Aorta (tissue), 5 donors: Measurements from ENCODE around the gene PRR5L. TPM values are rescaled to one million over a fixed set of nuclear protein-coding genes. Genes with fewer than 3 reads are reported as not detected.

Source experiments
- ATAC-seq: fragments of 200-7000 bp; cut with Tn5 transposase; one replicate; pipeline ENCODE4 v1.9.1; 2022; ENCODE audit warnings: moderate library complexity; ENCODE audit not compliant: low FRiP score
- DNase-seq, 2 donors: peaks; one replicate each; pipeline ENCODE4 v3.0.0-alpha.2; 2020
- H3K27ac ChIP-seq, 2 donors: one replicate each; pipeline ENCODE4 v1.5.1; 2013; ENCODE audit warnings: low read length in 2 of 2, mild to moderate bottlenecking in 2 of 2, moderate library complexity in 2 of 2, control low read depth in 1 of 2, inconsistent platforms in 1 of 2, low read depth in 1 of 2
- H3K27me3 ChIP-seq, 2 donors: one replicate each; pipeline ENCODE4 v1.6.1; 2013; ENCODE audit warnings: control low read depth in 1 of 2, low read length in 1 of 2, mild to moderate bottlenecking in 1 of 2, moderate library complexity in 1 of 2; ENCODE audit not compliant: insufficient read depth in 2 of 2, control insufficient read depth in 1 of 2
- H3K36me3 ChIP-seq, 2 donors: one replicate each; pipeline ENCODE4 v1.6.1; 2013; ENCODE audit warnings: control low read depth in 1 of 2, low read length in 1 of 2, mild to moderate bottlenecking in 1 of 2; ENCODE audit not compliant: insufficient read depth in 2 of 2, control insufficient read depth in 1 of 2
- H3K4me1 ChIP-seq, 2 donors: one replicate each; pipeline ENCODE4 v1.6.1; 2013; ENCODE audit warnings: low read length in 2 of 2, control low read depth in 1 of 2, mild to moderate bottlenecking in 1 of 2, moderate library complexity in 1 of 2; ENCODE audit not compliant: insufficient read depth in 2 of 2, control insufficient read depth in 1 of 2
- H3K4me3 ChIP-seq, 2 donors: one replicate each; pipeline ENCODE4 v1.5.1; 2013; ENCODE audit warnings: low read length in 2 of 2, control low read depth in 1 of 2, mild to moderate bottlenecking in 1 of 2
- H3K9me3 ChIP-seq: one replicate; pipeline ENCODE4 v1.6.1; 2013; ENCODE audit warnings: mild to moderate bottlenecking, low read length; ENCODE audit not compliant: control insufficient read depth
- WGBS, 2 donors: extraction: QIAGEN DNeasy Blood & Tissue Kit; methylation state at CpG; one replicate each; pipeline ENCODE4 v1.1.7; 2013; 5-methylcytosine and 5-hydroxymethylcytosine counted together
- intact Hi-C, 2 donors: fragments of 100-400 bp; cut with DNase I; formaldehyde crosslinking; loops; one replicate each; pipeline versions ENCODE4 v1.14.2 to v1.15.0; 2022
- polyA plus RNA-seq, 2 donors: library from polyadenylated mRNA; stranded (reverse); fragments of 200-250 nt; gene quantifications; one replicate each; pipeline ENCODE4 v1.2.3, GENCODE V29; 2013
- total RNA-seq, 2 donors: library from RNA; stranded (reverse); fragmentation: NEBNext Ultra II Directional; extraction: Animal tissue kit (Norgen Biotek cat#: 25700); gene quantifications; one replicate each; pipeline ENCODE4 v1.2.1, GENCODE V29; 2021
- donor health status: healthy with polysubstance abuse.
- donor health status: Bipolar disorder and iron deficiency.
- donor health status: DM: no; HTN: no; CAD: no.
- donor health status: DM: no; HTN: no; CAD: no.
- donor health status: DM: yes; HTN: yes; CAD: no.

PRR5L gene
- total and polyA plus RNA-seq, 4 donors = 3.3 to 15.3 (median 5.4) TPM

DNA sequence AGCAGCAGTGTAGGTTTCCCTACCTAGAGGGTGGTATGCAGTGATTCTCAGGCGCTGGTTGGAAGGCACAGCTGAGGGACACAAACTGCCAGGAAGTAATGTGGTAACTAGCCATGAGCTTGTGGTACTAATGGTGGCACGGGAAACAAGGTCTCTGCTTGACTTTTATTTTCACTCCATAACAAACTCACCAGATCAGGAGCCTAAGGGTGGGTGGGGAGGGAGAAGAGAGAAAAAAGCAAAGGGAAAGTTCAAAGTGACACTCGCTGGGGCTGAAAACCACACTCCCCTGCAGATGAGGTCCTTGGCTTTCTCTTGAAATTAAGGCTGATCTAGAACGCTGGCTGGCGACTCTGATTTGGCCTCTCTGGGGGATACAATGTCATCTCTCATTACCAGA is 192.0 kb downstream of the PRR5L start:
- no peak overlapping the region for H3K27ac ChIP-seq
- H3K4me1 ChIP-seq = no peaks in the 10 kb centered on the region
- ATAC-seq = no peak
- 68% methylated on average over 5 of the region's 5 CpGs for WGBS, 2 donors
- peaks cover 7 to 8% of the 10 kb centered on the region in 2 donors for H3K36me3 ChIP-seq
- H3K9me3 ChIP-seq = no peaks in the 10 kb centered on the region
- no peak overlapping the region for H3K4me3 ChIP-seq
- DNase-seq = no peak
- intact Hi-C loops = no loop called here
- no peaks in the 10 kb centered on the region for H3K27me3 ChIP-seq

DNA sequence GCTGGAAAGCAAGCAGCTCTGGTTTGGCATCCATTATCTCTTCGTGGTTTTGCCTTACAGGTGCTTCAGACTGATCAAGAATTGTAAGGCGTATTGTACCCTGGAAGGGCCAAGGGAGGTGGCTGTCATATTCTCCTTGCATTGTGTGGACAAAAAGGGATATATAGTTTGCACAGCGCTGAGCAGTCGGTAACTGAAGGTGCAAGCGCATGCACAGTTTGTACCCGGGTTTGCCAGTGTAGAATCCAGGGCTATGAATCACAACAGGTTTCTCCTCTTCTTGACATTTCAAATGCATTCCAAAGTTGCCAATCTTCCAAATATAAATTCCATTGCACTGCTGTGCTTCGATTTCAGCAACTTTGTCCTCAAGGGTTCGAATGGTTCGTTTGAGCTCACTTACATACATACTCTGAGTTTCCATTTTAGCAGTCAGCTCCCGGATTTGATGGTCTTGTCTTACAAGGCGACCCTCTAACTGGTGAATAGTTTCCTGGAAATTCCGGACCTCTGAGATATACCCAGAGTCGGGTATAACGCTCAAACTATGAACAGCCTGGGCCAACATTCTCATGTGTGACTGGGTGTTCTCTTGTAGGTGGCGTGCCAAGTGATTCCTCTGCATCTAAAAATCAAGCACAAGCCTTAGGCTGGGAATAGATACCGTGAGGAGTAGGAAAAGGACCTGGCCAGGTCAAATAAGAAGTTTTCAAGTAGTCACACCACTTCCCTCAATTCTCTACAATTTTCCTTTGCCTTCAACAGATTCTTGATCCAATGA is 194.1 kb downstream of the PRR5L start:
- intact Hi-C loops = loop anchor here (5.0 to 10.0 kb wide), 2 partner anchors 135 to 198 kb away; no protein-coding TSS in a partner anchor

DNA sequence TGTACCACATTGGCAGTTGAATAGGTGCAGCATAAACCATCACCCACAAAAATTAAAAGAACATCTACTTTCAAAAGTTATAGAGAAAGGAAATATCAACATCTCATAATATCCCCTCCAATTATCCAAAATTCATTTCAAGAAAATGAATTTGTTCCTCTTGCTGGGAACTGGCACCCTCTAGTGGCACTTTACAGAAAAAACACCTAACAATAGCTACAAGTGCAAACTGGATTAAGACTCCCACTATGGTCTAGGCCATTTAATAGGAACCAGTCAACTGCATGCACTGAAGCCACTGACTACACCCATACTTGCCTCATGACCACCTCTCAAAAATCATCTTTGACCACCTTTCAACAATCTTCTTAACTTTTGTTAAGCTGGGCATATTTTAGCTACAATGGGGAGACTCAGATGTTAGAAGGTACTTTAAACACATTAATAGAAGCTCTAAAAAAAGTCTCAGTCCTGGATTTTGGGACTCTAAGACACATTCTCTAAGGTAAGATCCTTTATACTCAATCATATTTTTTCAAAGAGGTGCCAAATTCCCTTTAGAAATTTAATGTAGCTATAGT is 196.7 kb downstream of the PRR5L start:
- ATAC-seq = no peak
- peaks cover 4 to 7% of the 10 kb centered on the region in 2 donors for H3K36me3 ChIP-seq
- no peaks in the 10 kb centered on the region for H3K4me1 ChIP-seq
- no peak overlapping the region for H3K27ac ChIP-seq
- intact Hi-C loops = loop anchor here (5.0 to 10.0 kb wide), 2 partner anchors 138 to 201 kb away; no protein-coding TSS in a partner anchor
- H3K27me3 ChIP-seq = no peaks in the 10 kb centered on the region
- DNase-seq = no peak
- H3K4me3 ChIP-seq = no peak overlapping the region
- H3K9me3 ChIP-seq = no peaks in the 10 kb centered on the region

More for the DNA sequence above, 194.1 kb downstream of the PRR5L start:
- ATAC-seq (no peak), DNase-seq (no peak)
- Histone ChIP-seq H3K27ac (no peak overlapping the region), H3K36me3 (peaks cover 6 to 7% of the 10 kb centered on the region in 2 donors), H3K4me3 (no peak overlapping the region), H3K4me1 (no peaks in the 10 kb centered on the region), H3K27me3 (no peaks in the 10 kb centered on the region), H3K9me3 (no peaks in the 10 kb centered on the region)
- WGBS, 2 donors = 77% methylated on average over 16 of the region's 16 CpGs

DNA sequence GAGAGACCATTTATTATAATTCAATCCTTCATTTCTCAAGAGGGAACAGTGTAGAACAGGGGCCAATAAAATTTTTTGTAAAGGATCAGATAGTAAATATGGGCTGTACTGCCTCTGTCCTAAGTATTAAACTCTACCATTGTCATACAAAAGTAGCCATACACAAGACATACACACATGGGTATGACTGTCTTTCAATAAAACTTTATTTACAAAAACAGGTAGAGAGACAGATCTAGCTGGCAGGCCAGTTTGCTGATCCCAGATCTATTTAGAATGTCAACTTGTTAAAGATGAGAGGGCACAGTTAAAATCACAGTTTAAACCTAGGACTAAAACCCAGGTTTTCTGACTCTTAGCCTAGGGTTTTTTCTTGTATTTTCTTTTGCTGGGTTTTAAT is 197.2 kb downstream of the PRR5L start:
- Histone ChIP-seq H3K36me3 (peaks cover 4 to 7% of the 10 kb centered on the region in 2 donors), H3K4me3 (no peak overlapping the region), H3K27ac (no peak overlapping the region)

DNA sequence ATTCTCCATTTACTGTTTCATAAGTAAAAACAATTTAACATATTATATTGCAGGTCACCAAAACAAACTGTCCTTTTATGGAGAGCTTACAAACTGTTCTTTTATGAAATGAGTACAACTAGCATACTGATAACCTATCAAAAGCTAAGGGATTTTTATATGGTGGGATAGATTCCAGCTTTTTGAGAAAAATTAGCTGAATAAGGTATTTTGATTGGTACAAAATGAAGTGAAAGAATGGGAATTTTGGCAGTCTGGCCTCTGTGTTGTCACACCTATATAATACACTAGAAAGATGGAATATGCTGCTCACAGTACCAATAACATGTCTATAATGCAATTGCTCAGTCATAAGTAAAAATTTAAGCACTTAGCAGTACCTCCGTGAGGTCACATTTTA is 202.6 kb downstream of the PRR5L start:
- no peaks in the 10 kb centered on the region for H3K27me3 ChIP-seq
- no peak overlapping the region for H3K27ac ChIP-seq
- intact Hi-C loops = loop anchor here in 1 of 2 donors (10.0 kb wide), 1 partner anchor 144 kb away; no protein-coding TSS in a partner anchor
- ATAC-seq (no peak), DNase-seq (no peak)
- H3K9me3 ChIP-seq = no peaks in the 10 kb centered on the region
- H3K4me3 ChIP-seq = no peak overlapping the region
- no peaks in the 10 kb centered on the region for H3K36me3 ChIP-seq
- WGBS, 2 donors = 83 to 92% methylated on average over 1 of the region's 1 CpG
- peaks cover 0 to 3% of the 10 kb centered on the region in 2 donors for H3K4me1 ChIP-seq

More for the DNA sequence above, 197.2 kb downstream of the PRR5L start:
- Histone ChIP-seq H3K27me3 (no peaks in the 10 kb centered on the region), H3K4me1 (no peaks in the 10 kb centered on the region), H3K9me3 (no peaks in the 10 kb centered on the region)
- intact Hi-C loops = loop anchor here (5.0 to 10.0 kb wide), 2 partner anchors 139 to 201 kb away; no protein-coding TSS in a partner anchor
- DNase-seq = no peak
- ATAC-seq = no peak

DNA sequence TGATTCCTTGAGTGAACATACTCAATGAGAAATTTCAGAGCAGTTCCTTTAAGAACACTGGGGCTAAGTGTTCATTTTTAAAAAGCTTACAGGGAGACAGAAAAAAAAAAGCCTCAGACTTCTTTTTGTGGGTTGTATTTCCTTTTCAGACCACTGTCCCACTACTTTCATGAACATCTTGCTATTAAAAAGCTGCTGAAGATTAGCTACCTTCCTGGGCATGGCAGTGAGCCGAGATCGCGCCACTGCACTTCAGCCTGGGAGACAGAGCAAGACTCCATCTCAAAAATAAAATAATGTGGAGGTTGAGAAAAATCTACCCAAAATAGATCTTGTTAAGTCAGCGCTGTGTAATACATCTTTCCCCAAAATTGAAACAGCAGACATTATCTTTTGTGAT is 203.2 kb downstream of the PRR5L start:
- ATAC-seq = no peak
- H3K27me3 ChIP-seq = no peaks in the 10 kb centered on the region
- no peaks in the 10 kb centered on the region for H3K9me3 ChIP-seq
- DNase-seq = no peak
- WGBS, 2 donors = 88% methylated on average over 4 of the region's 4 CpGs
- no peak overlapping the region for H3K4me3 ChIP-seq
- peaks cover 0 to 3% of the 10 kb centered on the region in 2 donors for H3K4me1 ChIP-seq
- intact Hi-C loops = loop anchor here in 1 of 2 donors (10.0 kb wide), 1 partner anchor 145 kb away; no protein-coding TSS in a partner anchor
- H3K27ac ChIP-seq = no peak overlapping the region
- no peaks in the 10 kb centered on the region for H3K36me3 ChIP-seq

DNA sequence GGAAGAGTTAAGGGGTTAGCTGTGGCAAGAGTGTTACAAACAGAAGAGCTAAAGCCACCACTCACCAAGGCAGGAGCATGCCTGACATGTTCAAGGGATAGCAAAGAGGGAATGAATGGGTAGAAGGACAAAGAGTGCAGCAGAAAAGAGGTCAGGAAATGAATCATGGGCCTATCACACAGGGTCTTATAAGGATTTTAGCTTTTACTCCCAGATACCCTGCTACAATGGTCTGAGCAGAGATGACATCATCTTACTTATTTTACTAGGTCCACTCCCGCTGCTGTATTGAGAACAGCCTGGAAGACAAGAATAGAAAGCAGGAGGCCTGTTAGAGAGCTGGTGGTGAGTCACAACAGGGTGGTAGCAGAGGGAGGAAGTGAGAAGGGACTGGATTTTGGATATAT is 204.2 kb downstream of the PRR5L start:
- no peaks in the 10 kb centered on the region for H3K27me3 ChIP-seq
- WGBS, 2 donors = 0 to 3% methylated on average over 1 of the region's 1 CpG
- H3K4me1 ChIP-seq = peaks cover 0 to 3% of the 10 kb centered on the region in 2 donors
- peak; percentile 90 for ATAC-seq
- no peak for DNase-seq
- H3K4me3 ChIP-seq = no peak overlapping the region
- H3K9me3 ChIP-seq = no peaks in the 10 kb centered on the region
- intact Hi-C loops = no loop called here
- H3K36me3 ChIP-seq = no peaks in the 10 kb centered on the region
- H3K27ac ChIP-seq = peak overlapping the region in 1 of 2 donors; percentile 80

DNA sequence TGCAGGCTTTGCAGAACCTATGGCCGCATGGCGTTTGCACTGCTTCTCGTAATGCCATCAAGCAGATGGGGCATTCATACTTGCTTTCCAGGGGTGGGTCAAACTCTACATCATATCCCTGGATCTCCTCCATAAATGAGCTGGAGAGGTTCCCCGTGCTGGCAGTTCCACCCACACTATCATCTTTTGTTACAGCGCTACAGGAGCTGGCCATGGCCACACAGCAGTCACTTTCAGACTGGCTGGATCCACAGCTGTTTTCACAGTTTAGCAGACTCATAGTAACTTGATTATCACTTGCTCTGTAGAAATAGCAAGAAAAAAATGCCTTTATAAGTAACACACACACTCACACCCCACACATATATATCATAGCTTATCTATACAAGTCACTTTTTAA is 205.1 kb downstream of the PRR5L start:
- ATAC-seq (no peak), DNase-seq (no peak)
- no peaks in the 10 kb centered on the region for H3K36me3 ChIP-seq
- no peaks in the 10 kb centered on the region for H3K27me3 ChIP-seq
- intact Hi-C loops = no loop called here
- H3K4me1 ChIP-seq = peaks cover 0 to 3% of the 10 kb centered on the region in 2 donors
- no peaks in the 10 kb centered on the region for H3K9me3 ChIP-seq
- peak overlapping the region in 1 of 2 donors; percentile 28 for H3K27ac ChIP-seq
- no peak overlapping the region for H3K4me3 ChIP-seq
- 64 to 69% methylated on average over 5 of the region's 5 CpGs for WGBS, 2 donors
